Upper lobe of left lung (tissue), 6 donors: Measurements from ENCODE around the gene PCCA. TPM values are rescaled to one million over a fixed set of nuclear protein-coding genes. Genes with fewer than 3 reads are reported as not detected.
"Not testable (repeated sequence)": the region's sequence is repeated elsewhere in the genome, so short reads cannot be mapped to it uniquely, and the experiment has no call there.

Experiments
- ATAC-seq, 2 donors: fragments of 200-7000 bp; cut with Tn5 transposase; one replicate each; pipeline ENCODE4 v1.9.1; 2022; ENCODE audit warnings: mild to moderate bottlenecking in 2 of 2, moderate library complexity in 2 of 2; ENCODE audit not compliant: low FRiP score in 2 of 2
- DNase-seq, 2 donors: peaks; one replicate each; pipeline ENCODE4 v3.0.0-alpha.2; 2019 to 2020
- H3K27ac ChIP-seq, 4 donors: fragments of 200-600 bp; sonication (generic); one replicate each; pipeline ENCODE4 v1.5.1; 2016 to 2019
- H3K27me3 ChIP-seq, 4 donors: fragments of 200-600 bp; sonication (generic); one replicate each; pipeline ENCODE4 v1.5.1; 2017 to 2019
- H3K36me3 ChIP-seq, 4 donors: fragments of 200-600 bp; sonication (generic); one replicate each; pipeline ENCODE4 v1.5.1; 2016 to 2019
- H3K4me1 ChIP-seq, 4 donors: fragments of 200-600 bp; sonication (generic); one replicate each; pipeline ENCODE4 v1.5.1; 2018 to 2019
- H3K4me3 ChIP-seq, 4 donors: fragments of 200-600 bp; sonication (generic); one replicate each; pipeline ENCODE4 v1.5.1; 2017 to 2019; ENCODE audit warnings: mild to moderate bottlenecking in 2 of 4, moderate library complexity in 1 of 4
- H3K9me3 ChIP-seq, 4 donors: fragments of 200-600 bp; sonication (generic); one replicate each; pipeline ENCODE4 v1.5.1; 2018 to 2019
- CTCF ChIP-seq, 6 experiments: fragments of 450-650 bp in 4 of 6; fragments of 200-600 bp in 2 of 6; sonication (generic) in 2 of 6; IDR thresholded peaks; one replicate each; pipeline ENCODE4 v1.5.1; 2016 to 2019; ENCODE audit warnings: antibody characterized with exemption in 6 of 6
- EP300 ChIP-seq, 4 donors: sonication (generic); formaldehyde crosslinking; IDR thresholded peaks; one replicate each; pipeline ENCODE4 v1.5.1; 2017; ENCODE audit warnings: antibody characterized with exemption in 4 of 4, control low read depth in 2 of 4
- POLR2A ChIP-seq, 4 donors: fragments of 450-650 bp; IDR thresholded peaks; one replicate each; pipeline ENCODE4 v1.5.1; 2016 to 2017; ENCODE audit warnings: antibody characterized with exemption in 4 of 4, mild to moderate bottlenecking in 2 of 4
- POLR2AphosphoS5 ChIP-seq, 2 donors: sonication (generic); formaldehyde crosslinking; IDR thresholded peaks; one replicate each; pipeline ENCODE4 v1.5.1; 2017; ENCODE audit warnings: antibody characterized with exemption in 2 of 2
- WGBS, 2 donors: methylation state at CpG; one replicate each; pipeline ENCODE4 v1.1.5; 2017 to 2018; 5-methylcytosine and 5-hydroxymethylcytosine counted together
- total RNA-seq, 6 donors: library from RNA; depleted of rRNA in 4 of 6; stranded (reverse); fragments of >200 nt in 4 of 6; gene quantifications; one replicate each; pipeline versions ENCODE4 v1.1.0 to v1.2.1, GENCODE V29; 2016 to 2021
- donor health status: DM: no; HTN: no; CAD: no; lungs with moderate emphysema.
- donor health status: DM: no; HTN: yes; CAD: no; lungs with severe emphysema.

Gene PCCA
- total RNA-seq, 6 donors from 2014 or later: 23.1 to 43.4 (median 30.0) TPM

- H3K4me1 ChIP-seq: no peaks in the 10 kb centered on the region
- no peak for ATAC-seq
- no peak overlapping the region for H3K4me3 ChIP-seq
- no peaks in the 10 kb centered on the region for H3K27me3 ChIP-seq
- no peaks in the 10 kb centered on the region for H3K36me3 ChIP-seq
- DNase-seq: no peak
- TF ChIP-seq EP300 (IDR thresholded peaks at IDR 0.05): no peak
- no peak for TF ChIP-seq CTCF (IDR thresholded peaks at IDR 0.05)
- no peak for TF ChIP-seq POLR2A (IDR thresholded peaks at IDR 0.05)
- no peak for TF ChIP-seq POLR2AphosphoS5 (IDR thresholded peaks at IDR 0.05)
- H3K9me3 ChIP-seq: no peaks in the 10 kb centered on the region
- no peak overlapping the region for H3K27ac ChIP-seq
- WGBS, 2 donors: 78 to 82% methylated on average over 1 of the region's 1 CpG
Measured at GRCh38 chr13:100163375-100163774, 74.5 kb downstream of the PCCA start.

GRCh38 chr13:100173203-100173602, 84.3 kb downstream of the PCCA start:
- 80 to 94% methylated on average over 5 of the region's 5 CpGs for WGBS, 2 donors
- no peaks in the 10 kb centered on the region for H3K27me3 ChIP-seq
- H3K9me3 ChIP-seq: no peaks in the 10 kb centered on the region
- H3K4me1 ChIP-seq: peaks cover 0 to 4% (median 1%) of the 10 kb centered on the region in 4 donors
- H3K27ac ChIP-seq: no peak overlapping the region
- TF ChIP-seq POLR2A (IDR thresholded peaks at IDR 0.05) (no peak), CTCF (IDR thresholded peaks at IDR 0.05) (no peak), EP300 (IDR thresholded peaks at IDR 0.05) (no peak), POLR2AphosphoS5 (IDR thresholded peaks at IDR 0.05) (no peak)
- no peaks in the 10 kb centered on the region for H3K36me3 ChIP-seq
- DNase-seq (no peak), ATAC-seq (no peak)
- H3K4me3 ChIP-seq: no peak overlapping the region

- ATAC-seq: not testable (repeated sequence)
- WGBS, 2 donors: 94 to 95% methylated on average over 4 of the region's 4 CpGs
Measured at GRCh38 chr13:100174455-100174854, 85.6 kb downstream of the PCCA start.

GRCh38 chr13:100175078-100175802, 86.3 kb downstream of the PCCA start:
- Histone ChIP-seq H3K4me3 (no peak overlapping the region), H3K9me3 (no peaks in the 10 kb centered on the region), H3K27me3 (no peaks in the 10 kb centered on the region), H3K4me1 (peaks cover 0 to 4% (median 1%) of the 10 kb centered on the region in 4 donors), H3K27ac (no peak overlapping the region), H3K36me3 (no peaks in the 10 kb centered on the region)
- WGBS, 2 donors: 94 to 98% methylated on average over 2 of the region's 2 CpGs
- no peak for TF ChIP-seq POLR2AphosphoS5 (IDR thresholded peaks at IDR 0.05)
- no peak for TF ChIP-seq CTCF (IDR thresholded peaks at IDR 0.05)
- no peak for TF ChIP-seq EP300 (IDR thresholded peaks at IDR 0.05)
- no peak for TF ChIP-seq POLR2A (IDR thresholded peaks at IDR 0.05)
- DNase-seq: no peak
- ATAC-seq: no peak

More at GRCh38 chr13:100174455-100174854, 85.6 kb downstream of the PCCA start:
- H3K4me3 ChIP-seq, H3K4me1 ChIP-seq, H3K27me3 ChIP-seq, DNase-seq, H3K9me3 ChIP-seq, H3K27ac ChIP-seq, H3K36me3 ChIP-seq: not testable (repeated sequence)

- Histone ChIP-seq H3K36me3 (no peaks in the 10 kb centered on the region), H3K4me1 (peaks cover 0 to 4% (median 1%) of the 10 kb centered on the region in 4 donors), H3K27me3 (no peaks in the 10 kb centered on the region), H3K27ac (no peak overlapping the region), H3K9me3 (no peaks in the 10 kb centered on the region), H3K4me3 (no peak overlapping the region)
- ATAC-seq (no peak), DNase-seq (no peak)
- 90 to 91% methylated on average over 5 of the region's 5 CpGs for WGBS, 2 donors
- TF ChIP-seq POLR2A (IDR thresholded peaks at IDR 0.05): no peak
- TF ChIP-seq POLR2AphosphoS5 (IDR thresholded peaks at IDR 0.05): no peak
- no peak for TF ChIP-seq CTCF (IDR thresholded peaks at IDR 0.05)
- no peak for TF ChIP-seq EP300 (IDR thresholded peaks at IDR 0.05)
Measured at GRCh38 chr13:100175803-100176182, 86.9 kb downstream of the PCCA start.
